Measurements from ENCODE around the gene C1QTNF6.

Gene C1QTNF6

GRCh38 chr22:37139762-37140161 lies 48.3 kb downstream of the C1QTNF6 start:
- no peak for DNase-seq

- DNase-seq, result no peak
These were observed 49.0 kb downstream of the C1QTNF6 start for GRCh38 chr22:37138849-37139561.

DNA sequence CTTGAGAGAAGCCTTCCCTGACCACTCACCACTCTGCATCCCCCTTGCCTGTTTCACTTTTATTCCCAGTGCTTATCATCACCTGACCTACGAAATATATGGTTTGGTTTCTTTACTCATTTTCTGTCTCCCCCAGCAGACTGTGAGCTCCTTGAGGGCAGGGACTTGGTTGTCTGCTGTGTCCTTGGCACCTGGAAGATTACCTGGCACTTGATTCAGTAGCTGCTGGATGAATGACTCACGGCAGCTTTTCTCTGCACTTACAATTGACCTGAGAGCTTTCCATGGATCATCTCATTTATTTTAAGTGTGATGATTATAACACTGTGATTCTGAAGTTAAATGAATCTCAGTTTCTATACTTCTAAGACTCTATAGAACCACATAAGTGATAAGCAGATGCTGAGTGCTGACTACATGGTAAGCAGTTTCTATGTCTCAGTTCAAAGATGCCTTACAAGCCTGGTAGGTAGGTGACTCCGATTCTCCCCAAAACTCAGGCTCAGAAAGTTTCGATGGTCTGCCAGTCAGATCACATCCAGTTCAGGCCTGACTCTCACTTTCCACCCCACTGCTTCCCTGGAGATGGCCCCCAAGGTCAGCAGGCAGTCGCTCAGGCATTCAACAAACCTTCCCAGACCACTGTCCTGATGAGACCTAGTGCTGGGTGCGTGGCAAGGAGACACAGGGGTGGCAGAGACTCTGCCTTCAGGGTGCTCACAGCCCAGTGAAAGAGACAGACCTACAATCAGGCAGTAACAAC lies 50.0 kb downstream of the C1QTNF6 start:
- no peak for DNase-seq

GRCh38 chr22:37137131-37137530 lies 50.9 kb downstream of the C1QTNF6 start:
- no peak for DNase-seq

DNA sequence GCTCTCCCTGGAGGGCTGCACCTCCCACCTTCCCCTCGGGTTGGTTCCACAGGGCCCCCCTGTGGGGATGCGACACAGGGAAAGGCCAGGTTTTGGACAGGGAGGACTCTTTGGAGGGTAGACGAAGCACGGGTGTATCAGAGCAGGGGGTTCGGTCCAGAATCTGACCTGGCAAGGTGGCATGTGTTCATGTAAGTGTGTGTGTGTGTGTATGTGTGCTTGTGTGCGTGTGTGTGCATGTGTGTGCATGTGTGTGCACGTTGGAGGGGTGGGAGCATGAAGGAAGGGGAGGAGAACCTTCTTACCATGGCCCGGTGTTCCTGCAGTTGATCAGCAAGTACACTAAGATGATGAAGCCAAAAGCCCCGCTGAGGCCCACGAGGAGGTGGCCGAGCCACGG lies 53.0 kb downstream of the C1QTNF6 start:
- no peak for DNase-seq

GRCh38 chr22:37133304-37134018 lies 54.6 kb downstream of the C1QTNF6 start:
- DNase-seq, result no peak

DNA sequence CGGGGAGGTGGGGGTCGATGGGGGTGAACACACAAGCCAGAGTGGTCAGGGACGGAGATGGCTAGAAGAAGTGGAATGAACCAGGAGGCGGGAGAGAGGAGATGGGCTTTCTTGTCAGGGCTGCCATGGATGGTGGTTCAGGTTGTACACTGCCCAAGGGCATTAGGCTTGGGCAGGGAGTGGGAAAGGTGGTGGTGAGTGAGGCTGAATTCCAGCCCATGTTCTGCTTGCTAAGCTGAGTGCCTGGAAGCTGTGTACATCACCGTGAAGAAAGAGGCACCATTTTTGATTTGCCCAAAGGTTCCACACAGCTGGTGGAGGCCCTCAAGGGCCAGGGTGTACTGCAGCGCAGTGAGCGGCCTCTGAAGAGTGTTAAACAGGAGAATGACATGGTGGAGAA lies 55.3 kb downstream of the C1QTNF6 start:
- DNase-seq, result no peak

All from stimulated activated naive CD4-positive, alpha-beta T cell (primary cell).